NCI-H748 (cell line): ENCODE measurements around the gene PRICKLE1.
A peak's percentile ranks its signal among the peaks of the same experiment; 100 is the strongest.

Experiments
- DNase-seq: peaks from one replicate; lab custom pipeline; 2025; ENCODE audit not compliant: unreplicated experiment; lab: John Stamatoyannopoulos, UW

Gene PRICKLE1

DNA sequence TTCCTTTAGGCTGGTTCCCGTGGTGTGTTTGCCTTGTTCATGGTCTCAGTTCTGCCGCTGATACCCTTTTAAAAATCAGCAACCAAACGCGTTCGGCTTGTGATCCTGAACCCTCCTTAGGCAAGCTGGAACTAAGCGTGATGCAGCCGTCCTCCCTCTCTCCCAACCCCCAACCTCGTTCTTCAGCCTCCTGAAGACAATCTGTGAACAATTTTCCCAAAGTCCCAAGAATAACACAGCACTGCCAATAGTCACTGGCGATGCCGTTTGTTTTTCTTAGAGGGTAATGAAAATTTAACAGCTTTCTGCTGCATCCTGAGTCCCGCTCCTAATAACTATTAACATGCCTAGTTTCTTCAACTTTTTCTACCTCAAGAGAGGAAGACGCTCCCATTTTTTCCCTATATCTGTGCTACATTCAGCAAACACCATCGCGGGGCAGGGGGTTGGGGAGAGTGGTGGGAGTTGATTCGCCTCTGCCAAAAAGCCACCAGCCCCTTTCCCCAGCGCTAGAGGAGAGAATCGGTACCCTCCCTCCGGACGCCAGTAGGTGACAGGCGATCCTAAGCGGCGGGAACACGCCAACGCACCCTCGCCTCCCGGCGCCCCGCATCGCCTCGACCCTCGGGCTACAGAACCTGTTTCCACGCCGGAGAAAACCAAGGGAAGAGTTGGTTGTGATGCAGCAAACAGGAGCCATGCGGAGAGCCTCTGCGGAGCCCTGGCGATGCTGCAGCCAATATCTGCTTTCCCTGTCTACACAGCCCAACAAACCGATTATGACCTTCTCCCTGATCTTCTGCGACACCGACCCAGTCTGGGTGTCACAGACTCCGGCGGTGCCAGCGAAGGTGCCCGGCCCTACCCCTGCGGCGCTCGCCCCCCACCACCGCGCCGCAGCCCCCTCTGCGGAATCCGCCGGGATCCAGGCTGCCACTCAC lies 752 bp downstream of the PRICKLE1 start:
- peak; percentile 83 for DNase-seq

DNA sequence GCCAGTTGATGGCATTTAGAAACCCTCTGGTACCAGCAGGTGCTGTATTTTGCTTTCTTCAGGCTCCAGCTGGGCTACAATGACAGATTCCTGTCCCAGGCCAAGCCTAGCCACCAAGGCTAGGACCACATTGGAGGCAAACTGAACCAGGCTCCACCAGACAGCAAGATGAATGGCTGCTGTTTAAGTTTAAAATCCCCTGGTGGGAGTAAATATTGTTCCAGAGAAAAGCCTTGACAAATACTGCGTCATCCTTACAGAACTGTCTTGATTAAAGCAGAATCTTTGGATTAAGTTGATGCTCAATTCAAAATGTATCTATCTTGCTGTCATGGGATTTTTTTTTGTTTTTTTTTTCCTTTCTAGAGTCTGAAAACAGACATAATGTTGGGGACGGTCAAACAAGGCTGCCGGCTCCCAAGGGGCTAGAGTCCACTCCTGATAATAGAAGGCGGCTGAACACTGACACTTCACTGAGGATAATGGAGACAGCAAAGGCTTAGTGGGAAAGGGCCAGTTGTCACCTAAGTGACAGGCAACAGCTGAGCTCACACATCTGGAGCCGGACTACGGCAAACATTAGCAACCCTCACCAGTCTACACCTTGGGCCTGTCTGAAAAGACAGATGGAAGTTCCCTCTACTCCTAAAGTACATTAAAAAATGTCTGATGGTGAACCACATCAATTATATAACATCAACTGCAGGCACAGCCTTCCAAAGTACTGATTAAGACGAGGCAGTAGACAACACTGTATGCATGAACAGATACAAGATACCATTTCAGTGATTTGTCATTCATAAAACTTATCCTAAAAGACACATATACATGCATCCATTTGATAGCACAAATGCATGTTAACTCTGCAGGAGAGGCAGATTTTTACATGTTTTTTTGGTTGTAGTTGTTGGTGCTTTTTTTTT lies 1.7 kb downstream of the PRICKLE1 start:
- peak; percentile 84 for DNase-seq

DNA sequence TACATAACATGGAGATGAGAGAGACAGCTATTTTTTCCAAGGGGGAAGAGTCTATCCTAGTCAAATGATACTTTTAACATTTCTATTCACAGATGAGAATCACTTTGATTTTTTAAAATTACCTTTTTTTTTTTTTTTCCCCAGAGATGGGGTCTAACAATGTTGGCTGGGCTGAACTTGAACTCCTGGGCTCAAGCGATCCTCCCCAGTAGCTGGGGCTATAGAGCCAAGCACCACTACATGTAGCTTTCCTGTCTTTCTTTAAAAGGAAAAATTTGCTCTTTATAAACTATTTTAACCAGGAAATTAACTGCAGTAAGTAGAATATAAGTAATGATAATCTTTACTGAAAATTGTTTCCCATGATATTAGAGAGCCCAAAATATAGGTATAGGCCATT lies 3.3 kb downstream of the PRICKLE1 start:
- DNase-seq, result no peak

DNA sequence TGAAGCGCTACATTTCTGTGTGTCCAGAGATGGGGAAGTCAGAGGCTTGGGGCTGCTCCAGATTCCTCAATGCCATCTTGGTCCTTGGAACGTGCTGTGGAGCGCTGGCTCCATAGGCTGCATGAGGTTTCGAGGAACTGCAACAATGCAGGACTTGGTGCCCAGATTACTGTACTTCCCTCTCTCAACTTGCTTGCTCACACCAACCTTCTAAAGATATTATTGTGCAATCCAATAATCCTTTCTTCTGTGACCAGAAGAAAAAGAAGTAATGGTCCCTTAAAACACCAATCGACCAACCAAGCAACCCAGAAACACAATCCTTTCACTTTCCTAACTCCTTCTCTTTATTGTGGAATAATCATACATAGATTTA lies 3.7 kb downstream of the PRICKLE1 start:
- no peak for DNase-seq

DNA sequence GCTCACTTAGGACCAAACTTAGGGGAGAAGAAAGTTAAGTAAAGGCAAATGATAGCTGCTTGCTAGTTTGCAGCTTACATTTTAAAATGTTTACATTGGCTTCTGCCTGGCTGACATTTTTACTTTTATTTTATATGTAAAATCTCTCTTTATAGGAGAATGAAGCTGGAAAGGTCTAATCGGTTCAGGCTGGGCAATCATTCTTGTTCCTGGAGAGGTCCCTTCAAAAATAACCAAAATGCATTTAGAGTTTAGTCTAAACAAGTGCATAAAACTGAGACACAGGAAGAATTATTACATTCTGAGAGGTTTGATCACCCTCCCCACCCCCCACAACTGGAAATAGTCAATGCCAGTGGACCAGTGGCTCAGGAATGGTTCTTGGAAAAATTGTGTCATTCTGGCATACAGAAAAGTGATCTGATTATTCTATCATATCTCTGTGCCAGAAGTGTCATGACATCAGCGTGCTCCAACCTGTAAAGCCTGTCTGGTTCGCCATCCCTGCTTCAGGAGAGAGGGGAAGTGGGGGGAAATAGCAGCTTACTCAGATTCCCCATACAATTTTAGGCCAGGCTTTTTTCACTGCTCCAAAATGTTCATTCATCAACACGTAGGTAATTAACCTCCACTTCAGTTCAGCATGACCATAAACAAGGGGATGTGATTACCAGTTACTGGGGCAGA lies 4.2 kb downstream of the PRICKLE1 start:
- DNase-seq, result peak; percentile 35

DNA sequence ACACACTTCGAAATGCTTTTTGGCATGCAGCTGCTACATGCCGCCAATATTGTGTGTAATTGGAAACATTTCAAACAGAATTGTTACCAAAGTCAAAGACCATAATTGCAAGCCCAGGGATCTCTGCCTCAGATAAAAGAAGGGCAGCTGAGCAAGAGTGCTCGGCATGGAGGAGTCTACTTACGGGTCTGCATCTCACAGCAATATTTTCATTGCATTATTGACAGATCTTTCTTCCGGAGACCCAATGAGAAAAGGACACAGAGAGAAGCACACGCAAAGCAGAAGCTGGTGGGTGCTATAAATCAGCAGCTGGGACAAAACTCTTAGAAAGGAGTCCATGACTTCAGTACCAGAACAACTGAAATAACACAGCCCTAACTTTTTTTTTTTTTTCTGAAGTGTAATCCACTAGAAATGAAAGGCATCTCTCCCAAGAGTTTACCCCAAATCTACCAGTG lies 4.9 kb downstream of the PRICKLE1 start:
- DNase-seq, result peak; percentile 56

DNA sequence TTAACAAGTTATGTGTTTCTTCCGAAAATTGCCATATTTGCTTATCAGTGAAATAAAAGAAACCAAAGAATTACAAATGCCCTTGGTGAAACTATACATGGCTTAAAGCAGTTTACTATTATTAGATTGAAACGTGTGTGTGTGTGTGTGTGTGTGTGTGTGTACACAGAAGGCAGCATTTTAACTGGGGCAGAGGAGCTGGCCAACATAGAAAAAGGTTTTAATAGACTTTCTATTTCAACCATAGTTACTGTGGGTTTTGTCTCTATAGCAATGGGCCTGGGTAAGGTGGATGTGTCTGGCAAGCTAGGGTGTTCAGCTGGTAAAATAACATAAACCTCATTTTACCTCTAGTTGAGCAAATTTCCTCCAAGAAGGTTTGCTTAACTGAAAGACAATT lies 6.5 kb downstream of the PRICKLE1 start:
- DNase-seq, result no peak

DNA sequence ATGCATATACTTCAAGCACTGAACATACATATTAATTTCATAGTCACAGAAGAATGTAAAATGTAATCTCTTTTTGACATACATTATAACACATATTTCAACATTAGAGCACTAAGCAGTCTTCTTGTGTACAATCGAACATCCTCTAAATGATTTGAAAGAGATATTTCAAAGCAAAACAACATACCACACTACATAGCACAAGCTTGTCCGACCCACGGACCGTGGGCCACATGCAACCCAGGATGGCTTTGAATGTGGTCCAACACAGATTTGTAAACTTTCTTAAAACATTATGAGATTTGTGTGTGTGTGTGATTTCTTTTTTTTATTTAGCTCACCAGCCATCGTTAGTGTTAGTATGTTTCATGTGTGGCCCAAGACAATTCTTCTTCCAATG lies 7.0 kb downstream of the PRICKLE1 start:
- no peak for DNase-seq

DNA sequence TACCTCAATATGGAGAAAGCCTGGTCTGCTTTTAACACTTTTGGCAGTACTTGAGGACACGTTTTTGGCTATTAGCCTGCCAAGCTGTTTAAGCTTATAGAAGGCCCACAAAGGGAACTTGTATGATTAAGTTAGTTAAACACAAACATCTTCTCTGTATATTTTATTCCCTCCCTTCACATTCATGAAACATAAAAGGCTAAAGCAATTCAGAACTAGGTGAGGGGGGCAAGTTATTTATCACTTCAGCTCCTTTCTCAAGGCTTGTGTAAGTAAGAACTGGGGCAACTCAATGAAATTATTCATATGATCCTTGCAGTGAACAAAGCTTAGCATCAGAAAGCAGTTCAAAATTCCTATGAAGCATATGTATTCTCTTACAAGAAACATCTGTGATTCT lies 7.5 kb downstream of the PRICKLE1 start:
- DNase-seq, result no peak

DNA sequence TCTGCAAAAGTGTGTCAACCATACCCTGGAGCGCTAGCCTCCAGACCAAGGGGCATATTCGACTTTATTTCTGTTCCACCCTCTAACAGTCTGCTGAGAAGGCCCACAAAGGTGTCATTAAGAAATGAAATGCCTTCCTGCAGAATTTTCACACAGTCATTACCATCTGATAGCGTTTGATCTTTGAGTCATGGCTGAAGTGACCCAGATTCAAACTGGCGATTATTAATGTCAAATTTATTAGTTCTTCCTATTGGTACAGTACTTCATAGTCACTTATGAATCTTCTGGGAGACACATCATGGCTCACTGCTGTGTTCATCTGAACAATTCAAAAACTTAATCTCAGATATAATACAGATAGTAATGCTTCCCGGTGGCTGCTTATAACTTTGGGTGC lies 13.2 kb downstream of the PRICKLE1 start:
- no peak for DNase-seq

DNA sequence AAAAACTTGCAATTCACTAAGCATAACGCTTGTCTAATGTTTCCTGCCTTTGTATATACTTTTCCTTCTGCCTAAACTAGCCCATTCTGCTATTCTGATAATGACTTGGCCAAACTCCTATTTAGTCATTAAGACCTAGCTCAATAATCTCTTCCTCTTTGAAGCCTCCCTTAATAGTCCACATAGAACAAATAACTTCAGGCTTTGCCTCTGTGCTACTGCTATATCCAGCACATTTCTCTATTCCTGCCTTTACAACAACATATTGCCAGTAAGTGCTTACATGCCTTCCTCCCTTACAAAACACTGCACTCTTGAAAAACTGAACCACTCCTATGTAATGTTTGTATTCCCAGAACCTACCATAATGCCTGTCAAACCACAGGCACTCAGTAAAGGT lies 13.8 kb downstream of the PRICKLE1 start:
- DNase-seq, result peak; percentile 28

DNA sequence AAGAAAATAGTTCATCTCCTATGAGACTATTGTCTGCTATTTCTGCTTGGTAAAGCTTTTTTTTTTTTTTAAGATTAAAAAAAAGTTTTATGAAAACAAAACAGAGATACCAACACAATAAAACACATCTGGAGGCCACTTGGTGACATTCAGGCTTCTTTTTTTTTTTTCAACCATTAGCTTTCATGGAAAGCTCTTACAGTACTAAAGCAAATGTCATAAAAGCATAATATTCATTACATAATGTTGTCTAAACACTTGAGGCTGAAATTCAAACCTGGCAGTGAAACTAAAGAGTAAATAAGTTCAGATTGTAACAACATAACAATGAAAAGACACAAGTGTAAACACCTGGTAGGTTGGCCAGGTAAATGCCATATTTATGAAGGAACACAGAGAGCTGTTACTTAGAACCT lies 14.7 kb downstream of the PRICKLE1 start:
- DNase-seq, result peak; percentile 85

DNA sequence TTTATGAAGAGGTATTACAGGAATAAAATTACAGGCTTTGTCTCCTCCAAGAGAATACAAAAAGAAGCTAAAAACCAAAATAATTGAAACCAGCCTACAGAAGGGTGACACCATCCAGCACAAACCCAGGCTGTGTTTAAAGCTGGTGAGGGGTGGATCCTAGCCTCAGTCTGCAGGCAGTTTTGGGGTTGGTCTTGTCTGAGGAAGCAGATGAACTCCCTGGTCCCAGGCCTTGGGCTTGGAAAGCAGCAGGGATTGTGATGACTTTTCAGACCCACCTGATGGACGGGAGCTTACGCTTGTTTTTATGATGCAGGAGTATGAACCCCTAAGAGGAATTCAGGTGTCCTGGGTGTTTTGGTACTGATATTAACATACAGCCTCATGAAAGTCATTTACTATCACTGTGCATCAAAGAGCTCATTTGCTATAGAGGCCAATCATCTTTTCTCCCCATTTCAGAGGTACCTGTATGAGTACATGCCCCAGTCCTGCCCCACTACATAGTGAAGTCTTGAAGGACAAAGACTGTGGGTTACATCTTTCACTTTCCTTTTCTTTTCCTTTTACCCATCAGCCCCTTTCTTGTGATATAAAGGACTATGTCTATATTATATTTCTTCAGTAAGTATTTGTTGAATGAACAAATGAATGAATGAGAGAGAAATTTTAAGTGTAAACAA lies 18.1 kb downstream of the PRICKLE1 start:
- DNase-seq, result no peak

DNA sequence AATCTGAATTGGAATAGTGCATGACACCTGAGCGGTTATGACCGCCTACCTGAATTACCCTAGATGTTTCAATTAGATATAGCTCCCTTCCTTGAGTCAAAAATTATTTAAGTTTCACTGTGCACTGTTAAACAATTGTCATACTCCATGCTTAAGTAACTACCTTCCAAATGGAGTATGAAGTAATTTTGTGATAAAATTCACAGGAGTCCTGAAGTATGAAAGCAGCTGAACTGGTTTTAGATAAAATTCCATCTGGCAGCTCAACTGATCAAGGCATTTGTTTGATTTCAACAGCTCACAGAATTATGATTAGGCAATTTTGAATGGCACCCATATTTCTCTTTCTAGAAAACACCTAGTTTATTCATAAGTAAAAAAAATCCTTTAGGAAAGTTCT lies 19.5 kb downstream of the PRICKLE1 start:
- no peak for DNase-seq

DNA sequence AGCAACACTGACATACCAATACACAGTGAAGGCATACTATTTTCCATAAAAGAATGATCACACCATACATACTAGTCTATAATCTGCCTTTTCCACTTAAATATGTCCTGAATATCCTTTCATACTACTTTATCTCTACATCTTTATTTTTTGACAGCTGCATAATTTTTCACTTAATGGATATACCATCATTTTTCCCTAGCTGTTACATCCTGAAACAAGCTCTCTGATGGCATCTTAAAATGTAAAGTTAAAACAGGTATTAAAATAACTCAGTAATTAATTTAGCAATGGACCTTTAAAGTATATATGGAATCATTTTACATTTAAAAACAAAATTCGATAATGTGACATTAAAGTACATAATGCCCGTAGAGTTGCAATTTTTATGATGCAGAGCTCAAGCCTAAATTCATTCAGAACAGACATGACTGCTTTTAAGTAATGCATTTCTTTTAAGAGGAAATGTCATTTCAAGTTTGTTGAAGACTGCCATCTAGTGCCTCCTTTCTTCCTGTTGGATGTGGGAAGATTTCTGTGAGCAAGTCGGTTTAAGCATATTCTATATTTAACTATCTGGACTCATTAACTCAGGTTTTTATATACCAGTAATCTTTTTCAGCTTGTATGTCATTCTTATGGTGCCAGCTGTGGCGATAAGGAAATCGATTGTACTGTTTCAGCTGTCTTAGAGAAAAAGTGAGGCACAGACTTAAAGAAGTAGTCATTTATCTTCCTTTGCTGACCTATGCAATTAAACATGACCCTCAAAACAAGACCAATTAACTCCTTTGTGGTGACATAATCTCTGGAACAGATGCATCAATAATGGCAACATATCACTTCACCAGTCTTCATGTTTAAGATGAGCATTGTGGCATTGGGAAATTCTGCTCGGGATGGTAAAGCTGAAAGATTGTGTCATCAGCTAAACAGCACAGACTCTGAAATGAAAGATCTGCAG lies 20.3 kb downstream of the PRICKLE1 start:
- peak; percentile 74 for DNase-seq

DNA sequence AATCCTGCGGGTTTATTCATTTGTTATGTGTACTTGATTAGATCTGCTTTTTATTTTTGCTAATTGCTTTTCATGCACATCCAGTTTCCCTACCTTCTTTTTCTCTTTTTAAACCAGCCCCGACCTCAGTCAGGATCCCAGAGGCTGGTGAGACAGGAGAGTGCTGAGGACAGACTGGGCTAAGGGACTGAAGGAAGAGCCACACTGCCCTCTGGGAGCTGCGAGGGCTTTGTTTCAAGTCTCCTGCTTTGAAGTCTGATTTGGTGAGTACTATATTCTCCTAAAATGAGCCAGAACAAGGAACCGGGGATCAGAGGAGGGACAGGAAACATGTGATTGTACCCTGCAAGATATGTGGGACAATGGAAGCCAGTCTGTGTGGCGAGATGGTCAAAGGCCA lies 23.9 kb downstream of the PRICKLE1 start:
- DNase-seq, result peak; percentile 25

DNA sequence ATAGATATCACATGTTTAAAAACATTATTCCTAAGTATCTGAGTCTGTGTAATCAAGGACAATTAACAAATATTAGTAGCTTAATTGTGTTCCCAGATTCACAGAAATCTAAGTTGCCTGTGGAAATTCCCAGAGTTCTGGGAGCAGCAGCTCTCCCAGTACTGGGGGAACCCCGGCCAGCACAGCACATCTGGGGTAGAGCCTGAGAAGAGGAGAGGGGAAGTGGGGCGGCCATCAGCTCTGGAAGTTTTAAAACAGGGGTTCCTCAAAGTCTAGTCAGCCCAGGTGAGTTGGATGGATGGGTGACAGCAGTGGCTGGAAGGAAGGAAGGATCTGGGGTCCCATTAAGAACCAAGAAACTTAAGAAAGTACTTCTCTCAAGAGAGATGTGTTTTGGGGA lies 24.6 kb downstream of the PRICKLE1 start:
- no peak for DNase-seq

DNA sequence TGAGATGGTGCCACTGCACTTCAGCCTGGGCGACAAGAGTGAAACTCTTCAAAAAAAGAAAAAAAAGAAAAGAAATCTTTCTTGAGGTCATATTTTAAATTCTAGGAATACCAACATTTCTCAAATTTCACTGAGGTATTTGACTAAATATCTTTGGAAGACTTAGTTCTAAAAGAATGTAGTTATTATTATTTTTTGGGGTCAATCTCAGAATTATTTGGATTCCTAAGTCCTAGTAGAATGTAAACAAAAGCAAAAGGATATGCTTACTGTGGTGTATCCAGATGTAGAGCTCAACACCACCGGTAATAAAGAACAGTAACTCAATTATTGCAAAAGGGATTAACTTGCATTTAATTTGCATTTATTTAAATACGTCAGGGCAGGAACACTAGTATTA lies 25.0 kb downstream of the PRICKLE1 start:
- no peak for DNase-seq

DNA sequence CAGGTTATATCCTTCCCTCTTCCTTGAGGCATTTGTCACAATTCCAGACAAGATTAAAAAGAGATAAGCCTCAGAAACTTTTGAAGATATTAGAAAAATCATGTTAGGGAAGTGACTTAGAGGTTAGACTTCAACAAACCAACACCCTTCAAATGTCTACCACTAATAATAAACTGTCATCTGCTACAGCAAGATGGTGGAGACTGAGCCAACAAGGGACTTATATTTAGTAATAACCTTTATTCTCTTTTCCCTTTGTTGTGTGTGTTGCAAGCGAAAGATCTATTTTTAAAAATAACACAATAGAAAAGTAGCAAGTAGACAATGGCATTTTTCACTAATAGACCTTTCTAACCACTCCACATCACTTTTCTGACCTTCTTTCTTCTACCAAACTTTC lies 28.6 kb downstream of the PRICKLE1 start:
- no peak for DNase-seq
